H1 (cell line): ENCODE data around the gene HACD2. TPM values are rescaled to one million over a fixed set of nuclear protein-coding genes. Genes with fewer than 3 reads are reported as not detected.

ENCODE experiments used
- ASH2L ChIP-seq: fragments of 200-600, 300-600 bp; sonication (generic); IDR thresholded peaks from one replicate; pipeline ENCODE4 v1.7.1; 2017; ENCODE audit warnings: low read length
- SP4 ChIP-seq: IDR thresholded peaks from 2 replicates; pipeline ENCODE4 v1.6.1; 2012; ENCODE audit warnings: low read length, inconsistent platforms
- SRF ChIP-seq: IDR thresholded peaks from 2 replicates; pipeline ENCODE4 v1.6.1; 2011; ENCODE audit warnings: mild to moderate bottlenecking, low read depth, low read length, moderate library complexity
- SUZ12 ChIP-seq: fragments of 200-600 bp; sonication (generic); IDR thresholded peaks from 2 replicates; pipeline ENCODE4 v1.6.1; 2012; ENCODE audit warnings: mild to moderate bottlenecking, inconsistent platforms, low read length, moderate library complexity, mixed read lengths
- polyA plus RNA-seq, 7 experiments: library from polyadenylated mRNA; depleted of rRNA in 3 of 7; stranded (reverse) in 5 of 7; unstranded in 2 of 7; fragments of >200 nt in 5 of 7; fragments of 200-250 nt in 2 of 7; gene quantifications; 1 replicate in 5 of 7; 2 replicates in 1 of 7; 4 replicates in 1 of 7; pipeline versions ENCODE4 v1.2.1 to v1.2.3, GENCODE V29; 2011 to 2013; ENCODE audit warnings: missing spikeins in 2 of 7, mixed read lengths in 2 of 7
- total RNA-seq: library from RNA; stranded (reverse); fragmentation: NEBNext Ultra II Directional; extraction: Animal tissue kit (Norgen Biotek cat#: 25700); gene quantifications from 2 replicates; pipeline ENCODE4 v1.2.1, GENCODE V29; 2021
- TF ChIP-seq, protein P1 (sequence below), 3 experiments: IDR thresholded peaks; 1 replicate in 2 of 3; 2 replicates in 1 of 3; pipeline versions ENCODE4 v1.5.1 to v1.6.1; 2011; ENCODE audit warnings: low read length in 3 of 3, mild to moderate bottlenecking in 3 of 3, inconsistent platforms in 2 of 3, low read depth in 1 of 3, moderate library complexity in 1 of 3; ENCODE audit not compliant: insufficient read depth in 1 of 3; ENCODE audit errors: control extremely low read depth in 1 of 3

HACD2 gene
- total and polyA plus RNA-seq, 2 of the 8 experiments (the other 6 are each of a cell fraction or from before 2014, with no cell fraction given): 24.9 to 31.2 TPM

DNA sequence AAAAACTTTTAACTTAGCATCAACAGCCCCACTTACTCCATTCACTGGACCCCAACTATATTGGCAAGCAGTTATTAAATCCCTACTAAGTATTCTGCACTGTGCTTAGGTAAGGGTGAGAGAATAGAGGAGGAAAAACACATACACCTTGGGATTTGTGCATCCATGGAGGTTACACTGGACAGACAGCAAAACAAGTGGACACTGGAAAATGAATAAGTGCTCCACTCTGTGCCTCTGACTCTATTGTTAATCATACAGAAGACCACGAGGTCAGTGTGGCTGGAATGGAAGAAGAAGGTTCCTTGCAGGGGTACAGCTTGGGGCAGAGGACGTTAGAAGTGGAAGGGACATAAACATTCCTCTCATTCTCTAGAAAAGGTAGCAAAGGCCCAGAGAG, 139.2 kb downstream of the HACD2 start (continued):
- TF ChIP-seq, protein P1, sequence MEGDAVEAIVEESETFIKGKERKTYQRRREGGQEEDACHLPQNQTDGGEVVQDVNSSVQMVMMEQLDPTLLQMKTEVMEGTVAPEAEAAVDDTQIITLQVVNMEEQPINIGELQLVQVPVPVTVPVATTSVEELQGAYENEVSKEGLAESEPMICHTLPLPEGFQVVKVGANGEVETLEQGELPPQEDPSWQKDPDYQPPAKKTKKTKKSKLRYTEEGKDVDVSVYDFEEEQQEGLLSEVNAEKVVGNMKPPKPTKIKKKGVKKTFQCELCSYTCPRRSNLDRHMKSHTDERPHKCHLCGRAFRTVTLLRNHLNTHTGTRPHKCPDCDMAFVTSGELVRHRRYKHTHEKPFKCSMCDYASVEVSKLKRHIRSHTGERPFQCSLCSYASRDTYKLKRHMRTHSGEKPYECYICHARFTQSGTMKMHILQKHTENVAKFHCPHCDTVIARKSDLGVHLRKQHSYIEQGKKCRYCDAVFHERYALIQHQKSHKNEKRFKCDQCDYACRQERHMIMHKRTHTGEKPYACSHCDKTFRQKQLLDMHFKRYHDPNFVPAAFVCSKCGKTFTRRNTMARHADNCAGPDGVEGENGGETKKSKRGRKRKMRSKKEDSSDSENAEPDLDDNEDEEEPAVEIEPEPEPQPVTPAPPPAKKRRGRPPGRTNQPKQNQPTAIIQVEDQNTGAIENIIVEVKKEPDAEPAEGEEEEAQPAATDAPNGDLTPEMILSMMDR (IDR thresholded peaks at IDR 0.05; ENCODE audit: control extremely low read depth in 1 of 3, insufficient read depth in 1 of 3, low read depth in 1 of 3, low read length in 3 of 3): no peak
- TF ChIP-seq SUZ12 (no peak), ASH2L (no peak), SP4 (no peak), SRF (no peak)
